ENCODE data around the gene MUC4. TPM values are rescaled to one million over a fixed set of nuclear protein-coding genes. Genes with fewer than 3 reads are reported as not detected.
"Not testable (repeated sequence)": the region's sequence is repeated elsewhere in the genome, so short reads cannot be mapped to it uniquely, and the experiment has no call there.

Gene MUC4
- total RNA-seq, 1 donor from 2014 or later, result 0.14 TPM

GRCh38 chr3:195810455-195810845, 1.3 kb downstream of the MUC4 start:
- DNase-seq (ENCODE audit: low spot score), result no peak

- DNase-seq (ENCODE audit: low spot score), result no peak
These were observed 1.8 kb downstream of the MUC4 start for GRCh38 chr3:195809796-195810454.

GRCh38 chr3:195809291-195809785, 2.4 kb downstream of the MUC4 start:
- no peak for DNase-seq (ENCODE audit: low spot score)

GRCh38 chr3:195808741-195809290, 2.9 kb downstream of the MUC4 start:
- DNase-seq (ENCODE audit: low spot score), result no peak

GRCh38 chr3:195807681-195808121, 4.0 kb downstream of the MUC4 start:
- no peak for DNase-seq (ENCODE audit: low spot score)

GRCh38 chr3:195806916-195807231, 4.9 kb downstream of the MUC4 start:
- DNase-seq (ENCODE audit: low spot score), result no peak

- DNase-seq (ENCODE audit: low spot score), result no peak
These were observed 5.4 kb downstream of the MUC4 start for GRCh38 chr3:195806211-195806915.

GRCh38 chr3:195805588-195805987, 6.1 kb downstream of the MUC4 start:
- DNase-seq (ENCODE audit: low spot score), result not testable (repeated sequence)

GRCh38 chr3:195805181-195805580, 6.5 kb downstream of the MUC4 start:
- DNase-seq (ENCODE audit: low spot score), result no peak

- no peak for DNase-seq (ENCODE audit: low spot score)
These were observed 8.3 kb downstream of the MUC4 start for GRCh38 chr3:195803289-195803908.

- no peak for DNase-seq (ENCODE audit: low spot score)
These were observed 8.9 kb downstream of the MUC4 start for GRCh38 chr3:195802795-195803194.

GRCh38 chr3:195802261-195802701, 9.4 kb downstream of the MUC4 start:
- no peak for DNase-seq (ENCODE audit: low spot score)

- DNase-seq (ENCODE audit: low spot score), result no peak
These were observed 10.2 kb downstream of the MUC4 start for GRCh38 chr3:195801251-195802183.

- no peak for DNase-seq (ENCODE audit: low spot score)
These were observed 11.5 kb downstream of the MUC4 start for GRCh38 chr3:195800240-195800639.

- DNase-seq (ENCODE audit: low spot score), result no peak
These were observed 14.9 kb downstream of the MUC4 start for GRCh38 chr3:195796795-195797194.

- no peak for DNase-seq (ENCODE audit: low spot score)
These were observed 17.0 kb downstream of the MUC4 start for GRCh38 chr3:195794708-195795107.

- DNase-seq (ENCODE audit: low spot score), result not testable (repeated sequence)
These were observed 19.1 kb downstream of the MUC4 start for GRCh38 chr3:195792621-195793020.

GRCh38 chr3:195790901-195791300, 20.8 kb downstream of the MUC4 start:
- DNase-seq (ENCODE audit: low spot score), result no peak

- DNase-seq (ENCODE audit: low spot score), result no peak
These were observed 22.8 kb downstream of the MUC4 start for GRCh38 chr3:195788711-195789581.

GRCh38 chr3:195785781-195786405, 25.8 kb downstream of the MUC4 start:
- not testable (repeated sequence) for DNase-seq (ENCODE audit: low spot score)
